ENCODE data around the gene PLVAP.

PLVAP gene

GRCh38 chr19:17419621-17420474, 42.7 kb upstream of the PLVAP start, which contains the start of gene MVB12A (continued):
- TF ChIP-seq ZNF518A (tag by site-specific recombination; conservative IDR thresholded peaks at IDR 0.05; ENCODE audit: low read depth) (peak; percentile 90), ZBTB26 (tag by site-specific recombination; optimal IDR thresholded peaks at IDR 0.05) (peak; percentile 98), PRDM2 (tag by site-specific recombination; IDR thresholded peaks at IDR 0.05; ENCODE audit: borderline replicate concordance) (no peak), ZBTB21 (tag by site-specific recombination; IDR thresholded peaks at IDR 0.05) (0 out of 2 replicates have a peak, but pooled peaks have one; percentile 22), ZNF2 (tag by site-specific recombination; IDR thresholded peaks at IDR 0.05) (peak; percentile 26; the same call in 1 of the 2 replicates), YY1 (tag by site-specific recombination; IDR thresholded peaks at IDR 0.05) (peak; percentile 80), ZSCAN18 (tag by site-specific recombination; IDR thresholded peaks at IDR 0.05) (no peak), ZNF311 (tag by site-specific recombination; IDR thresholded peaks at IDR 0.05; ENCODE audit: borderline replicate concordance) (no peak), ZNF560 (tag by site-specific recombination; IDR thresholded peaks at IDR 0.05; ENCODE audit: borderline replicate concordance) (no peak), PRDM10 (tag by site-specific recombination; IDR thresholded peaks at IDR 0.05) (peak; percentile 14; the same call in 1 of the 2 replicates), ZNF223 (tag by site-specific recombination; IDR thresholded peaks at IDR 0.05) (no peak), ZNF692 (tag by site-specific recombination; IDR thresholded peaks at IDR 0.05) (0 out of 2 replicates have a peak, but pooled peaks have one; percentile 14), ZNF658 (tag by site-specific recombination; IDR thresholded peaks at IDR 0.05) (no peak), ZBTB20 (tag by site-specific recombination; IDR thresholded peaks at IDR 0.05) (peak; percentile 39; the same call in 1 of the 2 replicates), PRDM6 (tag by site-specific recombination; IDR thresholded peaks at IDR 0.05) (no peak)

Data from HEK293 (cell line).